ENCODE measurements around the gene HK3.

DNA sequence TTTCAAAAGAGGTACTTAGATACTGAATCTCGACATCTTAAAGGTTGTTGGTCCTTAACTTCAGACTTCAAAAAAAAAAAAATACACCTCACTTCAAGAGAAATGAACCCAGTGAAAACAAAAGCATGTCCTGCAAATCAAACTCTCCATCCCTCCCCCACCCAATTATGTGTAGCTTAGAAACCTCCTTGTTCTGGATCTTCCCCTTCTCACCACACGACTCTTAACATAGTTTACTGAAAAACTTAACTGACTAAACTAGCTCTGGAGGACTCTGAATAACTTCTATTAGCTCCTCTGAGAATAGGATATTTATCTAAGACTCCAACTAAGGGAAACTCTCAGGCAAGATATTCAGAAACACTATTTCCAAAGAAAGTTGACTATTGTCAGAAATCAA lies 48.7 kb upstream of the HK3 start:
- no peak for TF ChIP-seq CTCF (IDR thresholded peaks at IDR 0.05)
- TF ChIP-seq POLR2A (IDR thresholded peaks at IDR 0.05), result no peak
